HepG2 (cell line): ENCODE measurements around the gene ZNF384. TPM values are rescaled to one million over a fixed set of nuclear protein-coding genes. Genes with fewer than 3 reads are reported as not detected.

Experiments
- EZH2 ChIP-seq: conservative IDR thresholded peaks from 2 replicates; pipeline ENCODE4 v1.6.1; 2012; ENCODE audit warnings: mild to moderate bottlenecking, low read depth, low read length, moderate library complexity
- FOXA1 ChIP-seq, 2 experiments: fragments of 450-650 bp in 1 of 2; sonication (generic) in 1 of 2; formaldehyde crosslinking in 1 of 2; IDR thresholded peaks; 2 replicates each; pipeline versions ENCODE4 v1.4.0 to v1.6.1; 2016 to 2020; ENCODE audit warnings: missing genetic modification reagents in 1 of 2
- GLI4 ChIP-seq: sonication (generic); formaldehyde crosslinking; IDR thresholded peaks from 2 replicates; pipeline ENCODE4 v1.5.1; 2020; ENCODE audit warnings: missing genetic modification reagents, mild to moderate bottlenecking, moderate library complexity, borderline replicate concordance
- IRF2 ChIP-seq: IDR thresholded peaks from 2 replicates; pipeline ENCODE4 v1.6.1; 2018; ENCODE audit warnings: missing genetic modification reagents, missing compliant biosample characterization
- KLF11 ChIP-seq: IDR thresholded peaks from 2 replicates; pipeline ENCODE4 v1.6.1; 2016; ENCODE audit warnings: missing compliant biosample characterization
- MTF1 ChIP-seq: sonication (generic); formaldehyde crosslinking; IDR thresholded peaks from 2 replicates; pipeline ENCODE4 v1.5.0; 2020; ENCODE audit warnings: missing genetic modification reagents
- NFE2L1 ChIP-seq: sonication (generic); formaldehyde crosslinking; IDR thresholded peaks from 2 replicates; pipeline ENCODE4 v1.4.0; 2020; ENCODE audit warnings: missing genetic modification reagents, mild to moderate bottlenecking, borderline replicate concordance
- PRMT3 ChIP-seq: sonication (generic); formaldehyde crosslinking; IDR thresholded peaks from 2 replicates; pipeline ENCODE4 v1.8.1; 2022; ENCODE audit warnings: low read depth, mild to moderate bottlenecking, moderate library complexity, missing genetic modification reagents, borderline replicate concordance
- RFXAP ChIP-seq: sonication (generic); formaldehyde crosslinking; IDR thresholded peaks from 2 replicates; pipeline ENCODE4 v1.4.0; 2020; ENCODE audit warnings: missing genetic modification reagents, borderline replicate concordance
- SP4 ChIP-seq: sonication (generic); formaldehyde crosslinking; IDR thresholded peaks from 2 replicates; pipeline ENCODE4 v1.8.1; 2023; ENCODE audit warnings: mild to moderate bottlenecking, missing genetic modification reagents
- TARDBP ChIP-seq: sonication (generic); formaldehyde crosslinking; IDR thresholded peaks from 2 replicates; pipeline ENCODE4 v1.8.0; 2022; ENCODE audit warnings: mild to moderate bottlenecking, missing genetic modification reagents
- XRCC5 ChIP-seq: fragments of 200-400 bp; formaldehyde crosslinking; optimal IDR thresholded peaks from 2 replicates; pipeline ENCODE3; 2017; ENCODE audit warnings: mild to moderate bottlenecking, low read length
- YY1 ChIP-seq: IDR thresholded peaks from 2 replicates; pipeline ENCODE4 v1.6.1; 2011; ENCODE audit warnings: low read length, low read depth, moderate library complexity, mild to moderate bottlenecking; ENCODE audit not compliant: insufficient read depth, insufficient replicate concordance
- ZBTB14 ChIP-seq: sonication (generic); formaldehyde crosslinking; IDR thresholded peaks from 2 replicates; pipeline ENCODE4 v1.4.0; 2020; ENCODE audit warnings: missing genetic modification reagents
- ZFAT ChIP-seq: sonication (generic); formaldehyde crosslinking; conservative IDR thresholded peaks from 2 replicates; pipeline ENCODE4 v1.8.1; 2023; ENCODE audit warnings: missing genetic modification reagents, inconsistent platforms
- ZNF572 ChIP-seq: sonication (generic); formaldehyde crosslinking; IDR thresholded peaks from 2 replicates; pipeline ENCODE4 v1.5.1; 2020; ENCODE audit warnings: mild to moderate bottlenecking, missing genetic modification reagents
- ZNF678 ChIP-seq: sonication (generic); formaldehyde crosslinking; IDR thresholded peaks from 2 replicates; pipeline ENCODE4 v1.4.0; 2020; ENCODE audit warnings: mild to moderate bottlenecking, missing genetic modification reagents
- ZNF777 ChIP-seq: sonication (generic); formaldehyde crosslinking; IDR thresholded peaks from 2 replicates; pipeline ENCODE4 v1.4.0; 2020; ENCODE audit warnings: missing genetic modification reagents
- ZNF782 ChIP-seq: sonication (generic); formaldehyde crosslinking; IDR thresholded peaks from 2 replicates; pipeline ENCODE4 v1.4.0; 2020; ENCODE audit warnings: missing genetic modification reagents, mild to moderate bottlenecking, borderline replicate concordance
- ZSCAN21 ChIP-seq: sonication (generic); formaldehyde crosslinking; IDR thresholded peaks from 2 replicates; pipeline ENCODE4 v1.8.0; 2022; ENCODE audit warnings: mild to moderate bottlenecking, missing genetic modification reagents, moderate library complexity, borderline replicate concordance
- polyA plus RNA-seq, 8 experiments: library from polyadenylated mRNA; depleted of rRNA in 3 of 8; stranded (reverse) in 7 of 8; unstranded in 1 of 8; fragments of >200 nt; fragmentation: Illumina TruSeq in 4 of 8; extraction: Trizol in 4 of 8; gene quantifications; 2 replicates each; pipeline versions ENCODE4 v1.2.1 to v1.2.3, GENCODE V29; 2011 to 2016; ENCODE audit warnings: low read depth in 4 of 8, missing spikeins in 1 of 8, mixed read lengths in 1 of 8; ENCODE audit not compliant: insufficient read depth in 1 of 8
- total RNA-seq, 5 experiments: library from RNA; depleted of rRNA; stranded (reverse); fragments of >200 nt; fragmentation: Illumina TruSeq; extraction: Trizol; gene quantifications; 2 replicates each; pipeline ENCODE4 v1.2.3, GENCODE V29; 2016; ENCODE audit warnings: low read depth in 1 of 5
- TF ChIP-seq, protein P1 (sequence below): sonication (generic); formaldehyde crosslinking; IDR thresholded peaks from 2 replicates; pipeline ENCODE4 v1.8.1; 2023; ENCODE audit warnings: mild to moderate bottlenecking, moderate library complexity, missing genetic modification reagents
- TF ChIP-seq, protein P2 (sequence below): sonication (generic); formaldehyde crosslinking; IDR thresholded peaks from 2 replicates; pipeline ENCODE4 v1.5.0; 2020; ENCODE audit warnings: missing genetic modification reagents, mild to moderate bottlenecking, borderline replicate concordance
- TF ChIP-seq, protein P3 (sequence below): sonication (generic); formaldehyde crosslinking; IDR thresholded peaks from 2 replicates; pipeline ENCODE4 v1.4.0; 2020; ENCODE audit warnings: mild to moderate bottlenecking, low read depth, missing genetic modification reagents
- TF ChIP-seq, protein P4 (sequence below): IDR thresholded peaks from 2 replicates; pipeline ENCODE4 v1.6.1; 2018; ENCODE audit warnings: missing genetic modification reagents

Gene ZNF384
- total and polyA plus RNA-seq, 2 of the 13 experiments (the other 11 are each of a cell fraction or from before 2014, with no cell fraction given), result 23.6 to 55.3 TPM

DNA sequence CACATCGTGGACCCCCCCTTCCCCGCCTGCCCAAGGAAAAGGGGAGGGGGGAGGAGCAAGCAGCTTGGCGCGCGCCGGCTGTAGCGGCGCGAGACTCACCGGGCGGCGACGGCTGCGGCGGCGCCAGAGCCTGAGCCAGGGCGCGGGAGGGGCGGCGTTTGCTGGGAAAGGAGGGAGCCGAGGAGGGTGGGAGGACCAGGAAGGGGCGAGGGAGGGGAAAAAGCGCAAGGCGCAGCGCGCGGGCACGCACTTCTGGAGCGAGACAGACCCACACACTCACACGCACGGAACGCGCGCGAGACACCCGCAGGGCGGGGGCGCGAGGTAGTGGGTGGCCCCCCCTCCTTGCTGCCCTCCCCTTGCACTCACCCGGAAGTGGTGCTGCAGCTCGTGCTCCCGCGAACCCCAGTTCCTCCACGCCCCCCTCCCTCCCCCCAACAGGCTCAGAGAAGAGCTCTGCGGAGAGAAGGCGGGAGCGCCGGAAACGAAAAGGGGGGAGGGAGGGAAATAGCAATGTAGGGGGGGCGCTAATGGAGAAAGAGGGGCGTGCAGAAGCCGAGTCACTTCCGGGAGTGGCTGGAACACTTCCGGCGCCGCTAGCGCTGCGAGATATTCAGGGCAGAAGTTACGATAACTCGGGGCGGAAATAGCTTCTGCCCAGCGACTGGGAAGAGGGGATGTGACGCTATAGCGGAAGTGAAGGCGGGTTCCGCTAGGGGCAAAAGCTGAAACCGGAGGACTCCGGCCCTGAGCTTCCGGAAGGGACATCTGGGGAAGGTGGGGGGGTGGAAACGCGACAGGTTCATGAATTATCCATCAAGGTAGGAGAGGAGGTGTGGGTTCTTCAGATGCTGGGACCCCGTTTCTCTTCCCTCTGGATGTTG lies at the start of gene ZNF384 (continued):
- TF ChIP-seq ZBTB14 (CRISPR knock-in tag) (peak; percentile 71), MTF1 (CRISPR knock-in tag) (no peak), TARDBP (CRISPR knock-in tag) (peak; percentile 84; the same call in 1 of the 2 replicates), ZNF777 (CRISPR knock-in tag) (0 out of 2 replicates have a peak, but pooled peaks have one; percentile 48), NFE2L1 (CRISPR knock-in tag) (no peak), ZNF572 (CRISPR knock-in tag) (no peak), ZFAT (CRISPR knock-in tag) (no peak), RFXAP (CRISPR knock-in tag) (0 out of 2 replicates have a peak, but pooled peaks have one; percentile 18), KLF11 (CRISPR knock-in tag) (no peak), PRMT3 (CRISPR knock-in tag) (no peak), ZSCAN21 (CRISPR knock-in tag) (0 out of 2 replicates have a peak, but pooled peaks have one; percentile 27), SP4 (CRISPR knock-in tag) (peak; percentile 81), XRCC5 (peak; percentile 22), IRF2 (CRISPR knock-in tag) (peak; percentile 77; the same call in 1 of the 2 replicates), ZNF782 (CRISPR knock-in tag) (no peak), FOXA1 (IDR thresholded peaks at IDR 0.05) (no peak), FOXA1 (CRISPR knock-in tag; IDR thresholded peaks at IDR 0.05) (no peak), GLI4 (CRISPR knock-in tag) (0 out of 2 replicates have a peak, but pooled peaks have one; percentile 25), ZNF678 (CRISPR knock-in tag) (no peak), EZH2 (no peak), YY1 (peak; percentile 80)
- TF ChIP-seq, protein P1, sequence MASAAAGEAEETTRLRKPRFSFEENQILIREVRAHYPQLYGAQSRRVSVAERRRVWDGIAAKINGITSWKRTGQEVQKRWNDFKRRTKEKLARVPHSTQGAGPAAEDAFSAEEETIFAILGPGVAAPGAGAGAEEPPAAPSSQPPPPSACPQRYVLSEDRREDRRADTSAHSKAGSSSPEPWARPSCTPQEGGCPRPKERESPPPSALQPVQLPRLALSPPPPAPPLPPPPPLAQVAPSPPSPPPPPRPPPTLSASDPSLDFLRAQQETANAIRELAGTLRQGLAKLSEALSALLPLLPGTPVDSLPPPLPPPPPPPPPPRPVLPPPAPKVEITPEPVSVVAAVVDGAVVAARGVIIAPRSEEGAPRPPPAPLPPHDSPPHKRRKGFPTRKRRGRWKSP (CRISPR knock-in tag), result peak; percentile 63; the same call in 1 of the 2 replicates
- TF ChIP-seq, protein P2, sequence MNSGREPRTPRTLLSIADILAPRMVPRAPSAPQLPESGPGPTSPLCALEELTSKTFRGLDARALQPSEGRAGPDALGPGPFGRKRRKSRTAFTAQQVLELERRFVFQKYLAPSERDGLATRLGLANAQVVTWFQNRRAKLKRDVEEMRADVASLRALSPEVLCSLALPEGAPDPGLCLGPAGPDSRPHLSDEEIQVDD (CRISPR knock-in tag), result no peak
- TF ChIP-seq, protein P3, sequence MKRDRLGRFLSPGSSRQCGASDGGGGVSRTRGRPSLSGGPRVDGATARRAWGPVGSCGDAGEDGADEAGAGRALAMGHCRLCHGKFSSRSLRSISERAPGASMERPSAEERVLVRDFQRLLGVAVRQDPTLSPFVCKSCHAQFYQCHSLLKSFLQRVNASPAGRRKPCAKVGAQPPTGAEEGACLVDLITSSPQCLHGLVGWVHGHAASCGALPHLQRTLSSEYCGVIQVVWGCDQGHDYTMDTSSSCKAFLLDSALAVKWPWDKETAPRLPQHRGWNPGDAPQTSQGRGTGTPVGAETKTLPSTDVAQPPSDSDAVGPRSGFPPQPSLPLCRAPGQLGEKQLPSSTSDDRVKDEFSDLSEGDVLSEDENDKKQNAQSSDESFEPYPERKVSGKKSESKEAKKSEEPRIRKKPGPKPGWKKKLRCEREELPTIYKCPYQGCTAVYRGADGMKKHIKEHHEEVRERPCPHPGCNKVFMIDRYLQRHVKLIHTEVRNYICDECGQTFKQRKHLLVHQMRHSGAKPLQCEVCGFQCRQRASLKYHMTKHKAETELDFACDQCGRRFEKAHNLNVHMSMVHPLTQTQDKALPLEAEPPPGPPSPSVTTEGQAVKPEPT, result no peak
- TF ChIP-seq, protein P4, sequence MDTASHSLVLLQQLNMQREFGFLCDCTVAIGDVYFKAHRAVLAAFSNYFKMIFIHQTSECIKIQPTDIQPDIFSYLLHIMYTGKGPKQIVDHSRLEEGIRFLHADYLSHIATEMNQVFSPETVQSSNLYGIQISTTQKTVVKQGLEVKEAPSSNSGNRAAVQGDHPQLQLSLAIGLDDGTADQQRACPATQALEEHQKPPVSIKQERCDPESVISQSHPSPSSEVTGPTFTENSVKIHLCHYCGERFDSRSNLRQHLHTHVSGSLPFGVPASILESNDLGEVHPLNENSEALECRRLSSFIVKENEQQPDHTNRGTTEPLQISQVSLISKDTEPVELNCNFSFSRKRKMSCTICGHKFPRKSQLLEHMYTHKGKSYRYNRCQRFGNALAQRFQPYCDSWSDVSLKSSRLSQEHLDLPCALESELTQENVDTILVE (CRISPR knock-in tag), result peak; percentile 96
